DND-41 (cell line): ENCODE data around the gene TNIP2.

Experiments
- ATAC-seq: fragments of 200-7000 bp; cut with Tn5 transposase; 3 replicates; pipeline ENCODE4 v1.9.1; 2021; ENCODE audit warnings: low read depth; ENCODE audit not compliant: insufficient read depth
- DNase-seq: peaks from one replicate; pipeline ENCODE4 v3.0.0-alpha.2; 2020
- H2AFZ ChIP-seq: 2 replicates; pipeline ENCODE4 v1.6.0; 2012; ENCODE audit warnings: low read depth, low read length
- H3K27ac ChIP-seq: 2 replicates; pipeline ENCODE4 v1.5.1; 2012; ENCODE audit warnings: low read length, inconsistent platforms
- H3K27me3 ChIP-seq: fragments of 200-600 bp; sonication (generic); 2 replicates; pipeline ENCODE4 v1.6.0; 2012; ENCODE audit warnings: low read length, mild to moderate bottlenecking, inconsistent platforms; ENCODE audit not compliant: insufficient read depth, poor library complexity
- H3K36me3 ChIP-seq: 2 replicates; pipeline ENCODE4 v1.5.1; 2012; ENCODE audit warnings: low read length, inconsistent platforms; ENCODE audit not compliant: insufficient read depth
- H3K4me1 ChIP-seq: 2 replicates; pipeline ENCODE4 v1.5.1; 2012; ENCODE audit warnings: mild to moderate bottlenecking, low read length; ENCODE audit not compliant: insufficient read depth
- H3K4me2 ChIP-seq: 2 replicates; pipeline ENCODE4 v1.6.0; 2012; ENCODE audit warnings: mild to moderate bottlenecking, moderate library complexity, low read length, inconsistent platforms; ENCODE audit not compliant: insufficient read depth
- H3K4me3 ChIP-seq, 2 experiments: fragments of 200-600 bp in 1 of 2; shearing (Covaris generic) in 1 of 2; 2 replicates each; pipeline ENCODE4 v1.5.1; 2012 to 2016; ENCODE audit warnings: inconsistent platforms in 2 of 2, low read length in 2 of 2, mild to moderate bottlenecking in 2 of 2, low read depth in 1 of 2, moderate library complexity in 1 of 2
- H3K79me2 ChIP-seq: 2 replicates; pipeline ENCODE4 v1.6.0; 2012; ENCODE audit warnings: low read length, inconsistent platforms; ENCODE audit not compliant: insufficient read depth
- H3K9ac ChIP-seq: 2 replicates; pipeline ENCODE4 v1.6.0; 2012; ENCODE audit warnings: low read depth, mild to moderate bottlenecking, inconsistent platforms, low read length, moderate library complexity
- H3K9me3 ChIP-seq: 2 replicates; pipeline ENCODE4 v1.5.1; 2012; ENCODE audit warnings: low read length, moderate library complexity, mild to moderate bottlenecking, inconsistent platforms; ENCODE audit not compliant: insufficient read depth, severe bottlenecking
- H4K20me1 ChIP-seq: 2 replicates; pipeline ENCODE4 v1.6.0; 2012; ENCODE audit warnings: low read length; ENCODE audit not compliant: insufficient read depth
- EZH2 ChIP-seq: IDR thresholded peaks from 3 replicates; pipeline ENCODE4 v1.6.1; 2012; ENCODE audit warnings: borderline replicate concordance, low read depth, mild to moderate bottlenecking, moderate library complexity, low read length, inconsistent platforms; ENCODE audit not compliant: severe bottlenecking
- TF ChIP-seq, protein P1 (sequence below): IDR thresholded peaks from 2 replicates; pipeline ENCODE4 v1.5.1; 2012; ENCODE audit warnings: borderline replicate concordance, low read length, moderate library complexity, mild to moderate bottlenecking; ENCODE audit not compliant: poor library complexity, severe bottlenecking; ENCODE audit errors: extremely low read depth

Gene TNIP2

GRCh38 chr4:2744576-2745270 is 11.4 kb downstream of the TNIP2 start:
- Histone ChIP-seq H3K27me3 (no peaks in the 10 kb centered on the region), H2AFZ (no peak overlapping the region), H3K36me3 (peaks cover 59% of the 10 kb centered on the region), H3K79me2 (peaks cover 3% of the 10 kb centered on the region; the same call in 1 of the 2 replicates), H3K9ac (no peak overlapping the region), H3K4me2 (no peak overlapping the region), H3K9me3 (no peaks in the 10 kb centered on the region), H3K27ac (no peak overlapping the region), H3K4me3 (no peak overlapping the region), H3K4me1 (no peaks in the 10 kb centered on the region), H4K20me1 (0 out of 2 replicates have a peak, but pooled peaks cover 4% of the 10 kb centered on the region)
- DNase-seq (no peak), ATAC-seq (no peak)
- TF ChIP-seq, protein P1, sequence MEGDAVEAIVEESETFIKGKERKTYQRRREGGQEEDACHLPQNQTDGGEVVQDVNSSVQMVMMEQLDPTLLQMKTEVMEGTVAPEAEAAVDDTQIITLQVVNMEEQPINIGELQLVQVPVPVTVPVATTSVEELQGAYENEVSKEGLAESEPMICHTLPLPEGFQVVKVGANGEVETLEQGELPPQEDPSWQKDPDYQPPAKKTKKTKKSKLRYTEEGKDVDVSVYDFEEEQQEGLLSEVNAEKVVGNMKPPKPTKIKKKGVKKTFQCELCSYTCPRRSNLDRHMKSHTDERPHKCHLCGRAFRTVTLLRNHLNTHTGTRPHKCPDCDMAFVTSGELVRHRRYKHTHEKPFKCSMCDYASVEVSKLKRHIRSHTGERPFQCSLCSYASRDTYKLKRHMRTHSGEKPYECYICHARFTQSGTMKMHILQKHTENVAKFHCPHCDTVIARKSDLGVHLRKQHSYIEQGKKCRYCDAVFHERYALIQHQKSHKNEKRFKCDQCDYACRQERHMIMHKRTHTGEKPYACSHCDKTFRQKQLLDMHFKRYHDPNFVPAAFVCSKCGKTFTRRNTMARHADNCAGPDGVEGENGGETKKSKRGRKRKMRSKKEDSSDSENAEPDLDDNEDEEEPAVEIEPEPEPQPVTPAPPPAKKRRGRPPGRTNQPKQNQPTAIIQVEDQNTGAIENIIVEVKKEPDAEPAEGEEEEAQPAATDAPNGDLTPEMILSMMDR: no peak
- no peak for TF ChIP-seq EZH2

DNA sequence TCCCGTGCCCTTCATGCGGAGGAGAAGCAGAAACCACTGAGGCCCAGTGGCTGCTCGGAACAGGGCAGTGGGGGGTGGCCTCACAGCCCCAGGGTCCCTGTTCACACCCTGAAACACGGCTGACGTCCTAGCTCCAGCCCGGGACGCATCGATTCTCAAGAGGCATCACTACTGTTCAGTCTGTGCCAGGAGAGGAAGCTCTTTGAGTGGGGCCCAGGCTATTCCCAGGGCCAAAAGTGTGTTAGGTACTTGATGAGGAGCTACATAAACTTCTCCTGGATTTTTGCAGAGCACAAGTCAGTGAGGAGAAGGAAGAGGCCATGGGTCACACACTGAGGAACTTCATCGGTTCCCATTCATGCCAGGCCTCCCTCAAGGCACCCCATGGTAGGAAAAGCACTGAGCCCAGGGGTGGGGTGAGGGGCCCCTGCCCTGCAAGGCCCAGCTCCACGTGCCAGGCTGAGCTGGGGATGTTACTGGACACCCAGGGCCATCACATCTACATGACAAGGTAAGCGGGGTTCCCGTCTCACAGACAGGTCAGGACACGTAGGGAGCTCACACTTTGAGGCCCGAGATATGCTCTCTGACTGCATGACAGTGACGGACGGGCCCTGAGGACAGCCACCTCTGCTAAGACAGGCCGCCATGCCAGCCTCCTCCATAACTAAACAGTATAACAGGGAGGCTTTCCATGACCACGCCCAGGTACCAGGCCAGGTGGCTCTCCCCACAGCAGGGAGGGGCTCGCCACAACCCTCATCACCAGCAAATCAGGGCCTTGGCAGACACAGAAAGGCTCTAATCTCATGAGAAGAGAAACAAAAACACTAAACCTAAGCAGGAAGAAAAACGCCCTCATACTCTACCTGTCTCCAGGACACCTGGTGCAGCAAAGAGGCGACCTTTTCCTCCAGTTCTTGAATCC is 12.4 kb downstream of the TNIP2 start:
- TF ChIP-seq, protein P1: no peak
- no peak for TF ChIP-seq EZH2
- ATAC-seq: no peak
- Histone ChIP-seq H4K20me1 (0 out of 2 replicates have a peak, but pooled peaks cover 4% of the 10 kb centered on the region), H3K27me3 (no peaks in the 10 kb centered on the region), H2AFZ (no peak overlapping the region), H3K4me1 (no peaks in the 10 kb centered on the region), H3K9ac (no peak overlapping the region), H3K4me3 (no peak overlapping the region), H3K9me3 (no peaks in the 10 kb centered on the region), H3K79me2 (no peaks in the 10 kb centered on the region), H3K36me3 (peaks cover 59% of the 10 kb centered on the region), H3K27ac (no peak overlapping the region), H3K4me2 (no peak overlapping the region)
- DNase-seq: no peak

- ATAC-seq (no peak), DNase-seq (no peak)
- H3K4me3 ChIP-seq: no peak overlapping the region
- H3K79me2 ChIP-seq: no peaks in the 10 kb centered on the region
- no peak overlapping the region for H3K4me2 ChIP-seq
- H2AFZ ChIP-seq: no peak overlapping the region
- H4K20me1 ChIP-seq: 0 out of 2 replicates have a peak, but pooled peaks cover 4% of the 10 kb centered on the region
- H3K9ac ChIP-seq: no peak overlapping the region
- H3K4me1 ChIP-seq: no peaks in the 10 kb centered on the region
- TF ChIP-seq, protein P1: no peak
- no peak for TF ChIP-seq EZH2
- no peaks in the 10 kb centered on the region for H3K27me3 ChIP-seq
- H3K36me3 ChIP-seq: peaks cover 59% of the 10 kb centered on the region
- no peaks in the 10 kb centered on the region for H3K9me3 ChIP-seq
- no peak overlapping the region for H3K27ac ChIP-seq
Measured at GRCh38 chr4:2742823-2743517, 13.2 kb downstream of the TNIP2 start.
